ENCODE measurements around the gene SLC23A2.

The SLC23A2 gene

GRCh38 chr20:5004825-5005224 is 3.5 kb upstream of the SLC23A2 start (continued):
- TF ChIP-seq ZNF518A (tag by site-specific recombination; conservative IDR thresholded peaks at IDR 0.05; ENCODE audit: low read depth) (peak; percentile 58), ZNF426 (tag by site-specific recombination; IDR thresholded peaks at IDR 0.05) (peak; percentile 30), ZBTB8A (tag by site-specific recombination; IDR thresholded peaks at IDR 0.05) (peak; percentile 26; the same call in 1 of the 2 replicates)

GRCh38 chr20:5003626-5004025 is 2.3 kb upstream of the SLC23A2 start:
- Histone ChIP-seq H3K9me3 (ENCODE audit: control insufficient read depth, insufficient read depth, low read depth, low read length) (no peaks in the 10 kb centered on the region), H3K27ac (ENCODE audit: extremely low read depth, low read depth, low read length) (no peak overlapping the region), H3K4me1 (ENCODE audit: control insufficient read depth, insufficient read depth, low read length) (peaks cover 14% of the 10 kb centered on the region), H3K4me3 (ENCODE audit: low read depth, low read length) (no peak overlapping the region), H3K36me3 (ENCODE audit: control insufficient read depth in 2 of 2, insufficient read depth in 1 of 2, low read length in 2 of 2) (no peaks in the 10 kb centered on the region)
- TF ChIP-seq WT1 (tag by site-specific recombination; IDR thresholded peaks at IDR 0.05) (peak; percentile 52), ZNF175 (tag by site-specific recombination; IDR thresholded peaks at IDR 0.05) (no peak), KLF10 (tag by site-specific recombination; IDR thresholded peaks at IDR 0.05) (no peak), PRDM4 (tag by site-specific recombination; IDR thresholded peaks at IDR 0.05) (peak; percentile 88)
- POLR2A ChIA-PET, result no interaction called here
- CTCF ChIA-PET, result no interaction called here

- peak overlapping the region; percentile 72 for H3K4me3 ChIP-seq (ENCODE audit: low read depth, low read length)
- H3K4me1 ChIP-seq (ENCODE audit: control insufficient read depth, insufficient read depth, low read length), result peaks cover 14% of the 10 kb centered on the region
- CTCF ChIA-PET, result no interaction called here
- H3K27ac ChIP-seq (ENCODE audit: extremely low read depth, low read depth, low read length), result no peak overlapping the region
- POLR2A ChIA-PET, result no interaction called here
- no peaks in the 10 kb centered on the region for H3K36me3 ChIP-seq (ENCODE audit: control insufficient read depth in 2 of 2, insufficient read depth in 1 of 2, low read length in 2 of 2)
- no peaks in the 10 kb centered on the region for H3K9me3 ChIP-seq (ENCODE audit: control insufficient read depth, insufficient read depth, low read depth, low read length)
- TF ChIP-seq ZNF302 (tag by site-specific recombination; IDR thresholded peaks at IDR 0.05; ENCODE audit: low read depth) (no peak), ZNF335 (tag by site-specific recombination; conservative IDR thresholded peaks at IDR 0.05) (0 out of 2 replicates have a peak, but pooled peaks have one; percentile 2), ZNF837 (tag by site-specific recombination; IDR thresholded peaks at IDR 0.05) (no peak), ZNF391 (tag by site-specific recombination; IDR thresholded peaks at IDR 0.05; ENCODE audit: borderline replicate concordance, low read depth) (no peak), PRDM1 (tag by site-specific recombination; IDR thresholded peaks at IDR 0.05) (no peak), PATZ1 (tag by site-specific recombination; IDR thresholded peaks at IDR 0.05) (no peak), ZBTB11 (tag by site-specific recombination; conservative IDR thresholded peaks at IDR 0.05; ENCODE audit: low read depth) (no peak), ZBTB10 (tag by site-specific recombination; IDR thresholded peaks at IDR 0.05) (no peak), ZNF621 (tag by site-specific recombination; IDR thresholded peaks at IDR 0.05) (no peak)
Measured at GRCh38 chr20:5002077-5002413, 735 bp upstream of the SLC23A2 start.

Data from HEK293 (cell line).